IPS-NIHi7 (cell line): ENCODE results near the gene TMEM74B.
"Not testable (repeated sequence)": the region's sequence is repeated elsewhere in the genome, so short reads cannot be mapped to it uniquely, and the experiment has no call there.

Experiments
- DNase-seq: peaks from one replicate; pipeline ENCODE4 v3.0.0; 2012; ENCODE audit warnings: mixed read lengths; ENCODE audit errors: extremely low spot score

The TMEM74B gene

GRCh38 chr20:1184638-1185315 is at the start of gene TMEM74B:
Gene TMEM74B (minus strand): TSS chr20:1184981. CDS start chr20:1183801, 1,180 bp downstream.
- peak; percentile 49 for DNase-seq

GRCh38 chr20:1232286-1233111 is 47.7 kb upstream of the TMEM74B start:
- no peak for DNase-seq

- DNase-seq, result no peak
Measured at GRCh38 chr20:1229541-1229940, 44.8 kb upstream of the TMEM74B start.

GRCh38 chr20:1225783-1226654 is 41.2 kb upstream of the TMEM74B start, which contains the start of gene RAD21L1:
Gene RAD21L1 (plus strand): TSS chr20:1226044. CDS start chr20:1228454, 2,410 bp downstream.
- peak; percentile 93 for DNase-seq

GRCh38 chr20:1225263-1225782 is 40.5 kb upstream of the TMEM74B start:
- peak; percentile 99 for DNase-seq

GRCh38 chr20:1224205-1224890 is 39.6 kb upstream of the TMEM74B start:
- DNase-seq, result no peak

GRCh38 chr20:1222750-1223149 is 38.0 kb upstream of the TMEM74B start:
- not testable (repeated sequence) for DNase-seq

GRCh38 chr20:1216527-1217427 is 32.0 kb upstream of the TMEM74B start:
- DNase-seq, result not testable (repeated sequence)

- DNase-seq, result no peak
Measured at GRCh38 chr20:1215386-1216170, 30.8 kb upstream of the TMEM74B start.

- DNase-seq, result no peak
Measured at GRCh38 chr20:1214838-1215261, 30.1 kb upstream of the TMEM74B start.

GRCh38 chr20:1212607-1213396 is 28.0 kb upstream of the TMEM74B start:
- peak; percentile 79 for DNase-seq

- DNase-seq, result no peak
Measured at GRCh38 chr20:1212023-1212422, 27.2 kb upstream of the TMEM74B start.

GRCh38 chr20:1210501-1210900 is 25.7 kb upstream of the TMEM74B start:
- no peak for DNase-seq

GRCh38 chr20:1209447-1210387 is 24.9 kb upstream of the TMEM74B start:
- no peak for DNase-seq

GRCh38 chr20:1207293-1207878 is 22.6 kb upstream of the TMEM74B start:
- peak; percentile 2 for DNase-seq

- DNase-seq, result peak; percentile 3
Measured at GRCh38 chr20:1206366-1207148, 21.8 kb upstream of the TMEM74B start.
